Measurements from ENCODE around the gene MYO1D.

MYO1D gene

GRCh38 chr17:32498391-32498790 is 378.5 kb downstream of the MYO1D start:
- Histone ChIP-seq H3K79me2 (ENCODE audit: control insufficient read depth, insufficient read depth, low read length) (no peaks in the 10 kb centered on the region), H3K27me3 (ENCODE audit: insufficient read depth, low read length, poor library complexity) (no peaks in the 10 kb centered on the region), H2BK5ac (ENCODE audit: low read length) (no peak overlapping the region), H3K4me2 (ENCODE audit: low read length) (no peak overlapping the region), H3K56ac (ENCODE audit: low read length) (no peak overlapping the region), H3K4ac (ENCODE audit: low read depth, low read length) (no peak overlapping the region), H2BK15ac (replicated peaks; ENCODE audit: low read depth) (no peak overlapping the region), H3K36me3 (ENCODE audit: control insufficient read depth, insufficient read depth, low read length) (no peaks in the 10 kb centered on the region), H2BK120ac (ENCODE audit: low read depth, low read length) (no peak overlapping the region), H4K8ac (ENCODE audit: low read depth, low read length) (no peak overlapping the region), H3K79me1 (ENCODE audit: low read length) (no peaks in the 10 kb centered on the region), H4K5ac (ENCODE audit: low read length) (no peak overlapping the region), H2AK5ac (ENCODE audit: low read length) (no peak overlapping the region), H3K9ac (ENCODE audit: low read length) (no peak overlapping the region), H3K4me1 (ENCODE audit: control insufficient read depth, low read depth, low read length) (peaks cover 2% of the 10 kb centered on the region), H3K4me3 (ENCODE audit: low read length) (no peak overlapping the region), H3K27ac (ENCODE audit: low read depth, low read length) (no peak overlapping the region), H3K18ac (ENCODE audit: low read length) (no peak overlapping the region), H3K23ac (ENCODE audit: low read length) (no peak overlapping the region)
- no CpG with 5 or more reads among the region's 9 CpGs for WGBS (ENCODE audit: extremely low coverage, insufficient coverage, low lambda C conversion rate)
- peak; percentile 46 for DNase-seq

DNA sequence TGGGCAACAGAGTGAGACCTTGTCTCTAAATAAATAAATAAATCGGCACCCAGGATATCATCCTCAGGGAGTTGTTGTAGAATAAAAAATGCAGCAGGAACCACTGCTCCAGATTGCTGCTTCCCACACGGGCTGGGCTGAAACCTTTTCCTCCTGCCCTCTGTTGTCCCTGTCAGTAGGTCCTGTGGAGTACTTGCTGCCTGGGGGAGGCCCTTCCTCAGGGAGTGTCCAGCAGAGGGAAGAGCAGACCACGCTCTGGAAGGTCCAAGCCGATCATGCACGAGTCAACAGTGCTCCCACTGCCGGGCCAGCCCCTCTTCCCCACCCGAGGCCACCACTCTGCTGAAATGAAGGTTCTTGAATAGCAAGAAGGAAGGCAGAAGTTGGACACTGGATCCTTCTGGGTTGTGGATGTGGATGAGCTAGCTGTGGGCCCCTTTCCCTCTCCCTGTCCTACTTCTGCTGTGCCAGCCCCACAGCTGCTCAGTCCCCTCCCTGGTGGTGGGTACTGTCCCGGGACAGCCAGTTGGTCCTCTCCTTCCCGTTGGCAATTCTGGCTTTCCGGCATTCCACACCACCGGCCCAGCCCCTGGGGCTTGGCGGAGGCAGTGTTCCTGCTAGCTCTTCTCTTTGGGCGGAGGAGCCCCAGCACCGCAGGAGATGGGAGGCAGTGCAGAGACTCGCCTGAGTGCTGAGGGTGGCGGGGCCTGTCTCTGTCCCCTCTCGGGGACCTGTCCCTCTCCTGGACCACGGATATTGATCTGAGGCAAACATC is 379.3 kb downstream of the MYO1D start:
- Histone ChIP-seq H3K18ac (ENCODE audit: low read length) (no peak overlapping the region), H3K4ac (ENCODE audit: low read depth, low read length) (no peak overlapping the region), H3K79me1 (ENCODE audit: low read length) (no peaks in the 10 kb centered on the region), H2BK120ac (ENCODE audit: low read depth, low read length) (no peak overlapping the region), H2BK15ac (replicated peaks; ENCODE audit: low read depth) (no peak overlapping the region), H3K27ac (ENCODE audit: low read depth, low read length) (no peak overlapping the region), H3K4me3 (ENCODE audit: low read length) (no peak overlapping the region), H3K23ac (ENCODE audit: low read length) (no peak overlapping the region), H3K4me2 (ENCODE audit: low read length) (no peak overlapping the region), H3K27me3 (ENCODE audit: insufficient read depth, low read length, poor library complexity) (no peaks in the 10 kb centered on the region), H3K36me3 (ENCODE audit: control insufficient read depth, insufficient read depth, low read length) (no peaks in the 10 kb centered on the region), H3K56ac (ENCODE audit: low read length) (no peak overlapping the region), H2AK5ac (ENCODE audit: low read length) (no peak overlapping the region), H4K5ac (ENCODE audit: low read length) (no peak overlapping the region), H2BK5ac (ENCODE audit: low read length) (no peak overlapping the region), H3K9ac (ENCODE audit: low read length) (no peak overlapping the region), H4K8ac (ENCODE audit: low read depth, low read length) (no peak overlapping the region), H3K79me2 (ENCODE audit: control insufficient read depth, insufficient read depth, low read length) (no peaks in the 10 kb centered on the region), H3K4me1 (ENCODE audit: control insufficient read depth, low read depth, low read length) (peaks cover 2% of the 10 kb centered on the region)
- peak; percentile 66 for DNase-seq
- WGBS (ENCODE audit: extremely low coverage, insufficient coverage, low lambda C conversion rate) = no CpG with 5 or more reads among the region's 18 CpGs

DNA sequence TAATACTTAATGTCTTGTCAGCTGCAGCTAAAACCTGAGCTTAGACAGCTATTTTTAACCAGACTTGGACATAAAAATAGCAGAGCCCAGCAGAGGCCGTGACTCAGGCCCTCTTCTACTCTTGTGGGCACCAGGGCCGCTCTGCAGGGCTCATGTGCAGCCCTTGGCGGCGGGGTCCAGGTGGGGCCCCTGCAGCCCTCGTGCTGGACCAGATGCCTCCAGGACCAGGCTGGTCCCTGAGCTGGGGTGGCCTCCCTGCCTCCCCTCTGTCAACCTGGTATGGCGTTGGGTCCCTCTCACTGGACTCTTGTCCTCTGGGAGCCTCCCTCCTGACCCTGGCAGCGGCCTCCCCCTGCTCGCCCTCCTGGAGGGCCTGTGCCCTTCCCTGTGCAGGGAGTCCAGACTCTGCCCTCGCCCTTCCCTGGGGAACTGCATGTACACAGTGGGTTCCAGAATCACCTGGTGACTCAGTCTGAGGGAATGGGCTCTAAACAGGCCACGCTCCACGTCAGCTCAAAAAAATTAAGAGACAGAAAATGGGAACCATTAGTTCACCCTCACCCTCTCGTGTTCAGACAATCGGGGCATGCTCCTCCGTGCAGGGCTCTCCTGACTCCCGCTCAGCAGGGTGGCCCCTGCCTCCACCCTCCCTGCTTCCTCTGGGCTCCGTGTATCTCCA is 380.4 kb downstream of the MYO1D start:
- Histone ChIP-seq H3K4me3 (ENCODE audit: low read length) (no peak overlapping the region), H4K5ac (ENCODE audit: low read length) (no peak overlapping the region), H2AK5ac (ENCODE audit: low read length) (no peak overlapping the region), H3K4ac (ENCODE audit: low read depth, low read length) (no peak overlapping the region), H3K36me3 (ENCODE audit: control insufficient read depth, insufficient read depth, low read length) (no peaks in the 10 kb centered on the region), H3K56ac (ENCODE audit: low read length) (no peak overlapping the region), H2BK120ac (ENCODE audit: low read depth, low read length) (no peak overlapping the region), H3K27me3 (ENCODE audit: insufficient read depth, low read length, poor library complexity) (no peaks in the 10 kb centered on the region), H3K79me2 (ENCODE audit: control insufficient read depth, insufficient read depth, low read length) (no peaks in the 10 kb centered on the region), H3K4me1 (ENCODE audit: control insufficient read depth, low read depth, low read length) (peaks cover 2% of the 10 kb centered on the region), H2BK15ac (replicated peaks; ENCODE audit: low read depth) (no peak overlapping the region), H2BK5ac (ENCODE audit: low read length) (no peak overlapping the region), H3K18ac (ENCODE audit: low read length) (no peak overlapping the region), H3K79me1 (ENCODE audit: low read length) (no peaks in the 10 kb centered on the region), H3K4me2 (ENCODE audit: low read length) (no peak overlapping the region), H3K27ac (ENCODE audit: low read depth, low read length) (no peak overlapping the region), H3K9ac (ENCODE audit: low read length) (no peak overlapping the region), H4K8ac (ENCODE audit: low read depth, low read length) (no peak overlapping the region), H3K23ac (ENCODE audit: low read length) (no peak overlapping the region)
- WGBS (ENCODE audit: extremely low coverage, insufficient coverage, low lambda C conversion rate) = no CpG with 5 or more reads among the region's 16 CpGs
- no peak for DNase-seq

GRCh38 chr17:32495359-32496231 is 381.3 kb downstream of the MYO1D start:
- Histone ChIP-seq H3K27ac (ENCODE audit: low read depth, low read length) (no peak overlapping the region), H4K8ac (ENCODE audit: low read depth, low read length) (no peak overlapping the region), H3K9ac (ENCODE audit: low read length) (no peak overlapping the region), H2BK5ac (ENCODE audit: low read length) (no peak overlapping the region), H3K23ac (ENCODE audit: low read length) (no peak overlapping the region), H3K4ac (ENCODE audit: low read depth, low read length) (no peak overlapping the region), H2AK5ac (ENCODE audit: low read length) (no peak overlapping the region), H3K36me3 (ENCODE audit: control insufficient read depth, insufficient read depth, low read length) (no peaks in the 10 kb centered on the region), H3K79me2 (ENCODE audit: control insufficient read depth, insufficient read depth, low read length) (no peaks in the 10 kb centered on the region), H2BK120ac (ENCODE audit: low read depth, low read length) (no peak overlapping the region), H3K56ac (ENCODE audit: low read length) (no peak overlapping the region), H3K18ac (ENCODE audit: low read length) (no peak overlapping the region), H3K4me3 (ENCODE audit: low read length) (no peak overlapping the region), H2BK15ac (replicated peaks; ENCODE audit: low read depth) (no peak overlapping the region), H4K5ac (ENCODE audit: low read length) (no peak overlapping the region), H3K79me1 (ENCODE audit: low read length) (no peaks in the 10 kb centered on the region), H3K4me2 (ENCODE audit: low read length) (no peak overlapping the region), H3K4me1 (ENCODE audit: control insufficient read depth, low read depth, low read length) (peaks cover 2% of the 10 kb centered on the region), H3K27me3 (ENCODE audit: insufficient read depth, low read length, poor library complexity) (no peaks in the 10 kb centered on the region)
- WGBS (ENCODE audit: extremely low coverage, insufficient coverage, low lambda C conversion rate) = no CpG with 5 or more reads among the region's 45 CpGs
- no peak for DNase-seq

GRCh38 chr17:32494621-32495358 is 382.1 kb downstream of the MYO1D start:
- no peak overlapping the region for H4K8ac ChIP-seq (ENCODE audit: low read depth, low read length)
- H3K79me2 ChIP-seq (ENCODE audit: control insufficient read depth, insufficient read depth, low read length) = no peaks in the 10 kb centered on the region
- no peaks in the 10 kb centered on the region for H3K27me3 ChIP-seq (ENCODE audit: insufficient read depth, low read length, poor library complexity)
- no peak overlapping the region for H2BK120ac ChIP-seq (ENCODE audit: low read depth, low read length)
- H3K9ac ChIP-seq (ENCODE audit: low read length) = no peak overlapping the region
- H3K4ac ChIP-seq (ENCODE audit: low read depth, low read length) = no peak overlapping the region
- no peak overlapping the region for H2AK5ac ChIP-seq (ENCODE audit: low read length)
- H3K79me1 ChIP-seq (ENCODE audit: low read length) = peaks cover 2% of the 10 kb centered on the region
- H4K5ac ChIP-seq (ENCODE audit: low read length) = no peak overlapping the region
- no peak for DNase-seq
- no peak overlapping the region for H3K4me2 ChIP-seq (ENCODE audit: low read length)
- no peak overlapping the region for H3K23ac ChIP-seq (ENCODE audit: low read length)
- no peak overlapping the region for H3K4me3 ChIP-seq (ENCODE audit: low read length)
- no peak overlapping the region for H3K56ac ChIP-seq (ENCODE audit: low read length)
- peaks cover 2% of the 10 kb centered on the region for H3K4me1 ChIP-seq (ENCODE audit: control insufficient read depth, low read depth, low read length)
- WGBS (ENCODE audit: extremely low coverage, insufficient coverage, low lambda C conversion rate) = no CpG with 5 or more reads among the region's 34 CpGs
- H3K27ac ChIP-seq (ENCODE audit: low read depth, low read length) = no peak overlapping the region
- no peak overlapping the region for H2BK15ac ChIP-seq (replicated peaks; ENCODE audit: low read depth)
- no peak overlapping the region for H2BK5ac ChIP-seq (ENCODE audit: low read length)
- no peaks in the 10 kb centered on the region for H3K36me3 ChIP-seq (ENCODE audit: control insufficient read depth, insufficient read depth, low read length)
- no peak overlapping the region for H3K18ac ChIP-seq (ENCODE audit: low read length)
